NB4 (cell line): Measurements from ENCODE around the gene EFNA3.

Experiments
- POLR2A ChIP-seq: IDR thresholded peaks from 2 replicates; pipeline ENCODE4 v1.6.1; 2011; ENCODE audit warnings: mild to moderate bottlenecking; ENCODE audit not compliant: insufficient read length; ENCODE audit errors: extremely low read depth
- TF ChIP-seq, protein P1 (sequence below): IDR thresholded peaks from one replicate; pipeline ENCODE4 v1.5.1; 2012; ENCODE audit warnings: low read depth, low read length

- TF ChIP-seq, protein P1, sequence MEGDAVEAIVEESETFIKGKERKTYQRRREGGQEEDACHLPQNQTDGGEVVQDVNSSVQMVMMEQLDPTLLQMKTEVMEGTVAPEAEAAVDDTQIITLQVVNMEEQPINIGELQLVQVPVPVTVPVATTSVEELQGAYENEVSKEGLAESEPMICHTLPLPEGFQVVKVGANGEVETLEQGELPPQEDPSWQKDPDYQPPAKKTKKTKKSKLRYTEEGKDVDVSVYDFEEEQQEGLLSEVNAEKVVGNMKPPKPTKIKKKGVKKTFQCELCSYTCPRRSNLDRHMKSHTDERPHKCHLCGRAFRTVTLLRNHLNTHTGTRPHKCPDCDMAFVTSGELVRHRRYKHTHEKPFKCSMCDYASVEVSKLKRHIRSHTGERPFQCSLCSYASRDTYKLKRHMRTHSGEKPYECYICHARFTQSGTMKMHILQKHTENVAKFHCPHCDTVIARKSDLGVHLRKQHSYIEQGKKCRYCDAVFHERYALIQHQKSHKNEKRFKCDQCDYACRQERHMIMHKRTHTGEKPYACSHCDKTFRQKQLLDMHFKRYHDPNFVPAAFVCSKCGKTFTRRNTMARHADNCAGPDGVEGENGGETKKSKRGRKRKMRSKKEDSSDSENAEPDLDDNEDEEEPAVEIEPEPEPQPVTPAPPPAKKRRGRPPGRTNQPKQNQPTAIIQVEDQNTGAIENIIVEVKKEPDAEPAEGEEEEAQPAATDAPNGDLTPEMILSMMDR = no peak
- TF ChIP-seq POLR2A = no peak
These were observed 27.0 kb downstream of the EFNA3 start for GRCh38 chr1:155105604-155106011.
